GM21390 (cell line): ENCODE results near the gene WDHD1.
"Not testable (repeated sequence)": the region's sequence is repeated elsewhere in the genome, so short reads cannot be mapped to it uniquely, and the experiment has no call there.

Experiments used
- ATAC-seq: cut with Tn5 transposase; IDR thresholded peaks from one replicate; pipeline ENCODE4 v1.9.1; 2021; ENCODE audit not compliant: unreplicated experiment

The WDHD1 gene

GRCh38 chr14:55026793-55027561 lies at the start of gene WDHD1, which contains the start of gene SOCS4:
Gene WDHD1, minus strand, starts transcription at chr14:55027099. Its CDS starts 312 bp downstream, at chr14:55026787.
Gene SOCS4, plus strand, starts transcription at chr14:55027236. Its CDS starts 15,806 bp downstream, at chr14:55043042.
- ATAC-seq: peak; percentile 84

- no peak for ATAC-seq
Measured at GRCh38 chr14:55075628-55076175, 48.8 kb upstream of the WDHD1 start.

- ATAC-seq: peak; percentile 53
Measured at GRCh38 chr14:55074662-55075061, 47.8 kb upstream of the WDHD1 start.

GRCh38 chr14:55073856-55074255 lies 47.0 kb upstream of the WDHD1 start:
- no peak for ATAC-seq

- peak; percentile 32 for ATAC-seq
Measured at GRCh38 chr14:55071870-55072640, 45.2 kb upstream of the WDHD1 start.

GRCh38 chr14:55070981-55071411 lies 44.1 kb upstream of the WDHD1 start:
- no peak for ATAC-seq

GRCh38 chr14:55066223-55066622 lies 39.3 kb upstream of the WDHD1 start:
- ATAC-seq: peak; percentile 39

- ATAC-seq: no peak
Measured at GRCh38 chr14:55065411-55065810, 38.5 kb upstream of the WDHD1 start.

GRCh38 chr14:55064896-55065295 lies 38.0 kb upstream of the WDHD1 start:
- not testable (repeated sequence) for ATAC-seq

- no peak for ATAC-seq
Measured at GRCh38 chr14:55062517-55063351, 35.8 kb upstream of the WDHD1 start.

- ATAC-seq: no peak
Measured at GRCh38 chr14:55059333-55059732, 32.4 kb upstream of the WDHD1 start.

GRCh38 chr14:55057919-55058318 lies 31.0 kb upstream of the WDHD1 start:
- ATAC-seq: no peak

- no peak for ATAC-seq
Measured at GRCh38 chr14:55054098-55054497, 27.2 kb upstream of the WDHD1 start.

GRCh38 chr14:55053500-55053899 lies 26.6 kb upstream of the WDHD1 start:
- ATAC-seq: no peak

- ATAC-seq: no peak
Measured at GRCh38 chr14:55053018-55053417, 26.1 kb upstream of the WDHD1 start.

GRCh38 chr14:55052269-55052930 lies 25.5 kb upstream of the WDHD1 start:
- peak; percentile 5 for ATAC-seq

GRCh38 chr14:55051423-55052268 lies 24.7 kb upstream of the WDHD1 start, which contains the start of gene MAPK1IP1L:
Gene MAPK1IP1L, plus strand, starts transcription at chr14:55051647. Its CDS starts 10,037 bp downstream, at chr14:55061684.
- peak; percentile 89 for ATAC-seq

GRCh38 chr14:55051165-55051422 lies 24.2 kb upstream of the WDHD1 start:
- ATAC-seq: no peak

- no peak for ATAC-seq
Measured at GRCh38 chr14:55048900-55049436, 22.1 kb upstream of the WDHD1 start.
